HG02938 (cell line): ENCODE results near the gene GALNT18.

Source experiments
- ATAC-seq: cut with Tn5 transposase; IDR thresholded peaks from one replicate; pipeline ENCODE4 v1.9.1; 2021; ENCODE audit warnings: mild to moderate bottlenecking, moderate library complexity; ENCODE audit not compliant: unreplicated experiment

Gene GALNT18

DNA sequence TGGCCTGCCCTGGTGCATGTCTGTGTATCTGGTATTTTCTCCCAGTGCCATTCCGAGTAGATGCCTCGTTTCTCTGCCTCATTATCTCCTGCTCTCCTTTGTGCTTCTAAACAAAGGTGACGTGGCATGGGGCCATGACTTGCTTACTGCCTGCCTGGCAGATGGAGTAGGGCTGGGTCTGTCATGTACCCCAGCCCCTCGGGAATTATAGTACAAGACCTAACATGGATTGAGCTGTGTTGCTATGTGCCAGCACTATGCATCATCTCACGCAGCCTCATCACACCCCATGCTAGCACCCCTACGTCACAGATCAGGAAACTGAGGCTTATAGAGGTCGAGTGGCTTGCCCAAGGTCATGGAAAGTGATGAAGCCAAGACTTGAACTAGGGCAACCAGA, 88.1 kb downstream of the GALNT18 start:
- ATAC-seq: no peak

DNA sequence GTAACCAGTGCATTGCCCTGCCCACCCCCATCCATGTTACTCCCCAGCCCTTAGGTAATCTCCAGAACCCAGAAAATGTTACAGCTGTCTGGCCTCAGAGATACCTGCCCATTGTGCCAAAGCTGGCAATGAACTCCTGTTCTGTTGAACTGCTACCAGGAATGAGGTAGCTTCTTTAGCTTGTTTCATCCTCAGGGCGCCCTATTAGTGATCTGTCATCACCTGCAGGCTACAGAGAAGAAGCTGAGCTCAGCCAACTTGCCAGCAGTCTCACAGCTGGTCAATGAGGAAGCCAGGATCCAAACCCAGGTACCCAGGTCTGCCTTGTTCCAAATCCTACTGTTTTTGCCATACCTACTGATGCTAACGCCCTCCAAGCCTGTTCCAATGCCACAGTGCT, 88.7 kb downstream of the GALNT18 start:
- ATAC-seq: no peak

- ATAC-seq: no peak
These were observed 89.2 kb downstream of the GALNT18 start for GRCh38 chr11:11532574-11532973.

DNA sequence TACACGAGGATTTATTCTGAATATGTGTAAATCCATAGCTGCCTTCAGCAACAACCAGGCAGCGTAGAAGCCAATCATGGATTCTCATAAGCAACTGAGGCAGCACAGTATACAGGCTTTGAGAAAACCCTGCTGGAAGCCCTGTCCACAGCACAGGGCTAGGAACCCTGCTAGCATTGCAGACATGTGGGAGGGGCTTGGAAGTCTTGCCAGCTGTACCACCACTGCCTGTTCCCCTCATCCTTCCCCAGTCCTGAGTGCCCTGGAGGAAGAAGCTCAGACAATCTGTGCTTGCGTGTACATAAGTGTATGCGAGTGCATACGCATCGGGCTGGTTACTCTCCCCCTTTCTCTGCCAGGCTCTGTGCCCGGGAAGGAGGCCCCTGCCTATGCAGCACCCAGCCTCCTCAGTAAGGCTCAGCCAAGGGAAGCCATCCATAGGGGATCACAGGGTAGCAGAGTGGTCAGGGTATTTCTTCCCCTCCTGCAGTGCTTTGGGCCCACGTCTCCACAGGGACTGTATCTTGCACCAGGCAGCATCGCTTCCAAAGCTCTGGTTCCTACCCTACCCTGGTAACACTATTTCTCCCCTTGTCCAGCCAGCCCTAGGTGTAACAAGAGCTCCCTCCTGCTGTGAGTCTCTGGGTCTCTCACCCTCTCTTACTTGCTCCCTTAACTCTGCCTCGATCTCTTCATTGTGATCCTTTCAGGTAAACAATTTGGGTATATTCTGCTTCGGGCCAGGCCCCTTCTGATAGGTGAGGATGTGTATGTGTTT, 90.5 kb downstream of the GALNT18 start:
- no peak for ATAC-seq

DNA sequence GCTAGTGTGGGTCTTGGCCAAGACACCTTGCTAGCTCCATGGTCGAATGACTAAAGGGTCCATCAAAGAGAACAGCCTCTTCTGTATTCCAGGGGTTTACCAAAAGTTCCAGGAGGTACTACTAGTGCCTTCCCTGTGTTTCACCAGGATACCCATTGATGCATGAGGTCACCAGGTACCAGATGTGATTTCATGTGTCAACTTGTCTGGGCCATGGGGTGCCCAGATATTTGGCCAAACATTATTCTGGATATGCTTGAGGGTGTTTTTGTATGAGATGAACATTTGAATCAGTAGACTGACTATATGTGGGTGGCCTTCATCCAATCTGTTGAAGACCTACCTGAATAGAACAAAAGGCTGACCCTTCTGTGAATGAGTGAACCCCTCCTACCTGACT, 92.8 kb downstream of the GALNT18 start:
- no peak for ATAC-seq

- ATAC-seq: no peak
These were observed 96.5 kb downstream of the GALNT18 start for GRCh38 chr11:11525283-11525682.

- ATAC-seq: no peak
These were observed 97.3 kb downstream of the GALNT18 start for GRCh38 chr11:11524436-11525061.

DNA sequence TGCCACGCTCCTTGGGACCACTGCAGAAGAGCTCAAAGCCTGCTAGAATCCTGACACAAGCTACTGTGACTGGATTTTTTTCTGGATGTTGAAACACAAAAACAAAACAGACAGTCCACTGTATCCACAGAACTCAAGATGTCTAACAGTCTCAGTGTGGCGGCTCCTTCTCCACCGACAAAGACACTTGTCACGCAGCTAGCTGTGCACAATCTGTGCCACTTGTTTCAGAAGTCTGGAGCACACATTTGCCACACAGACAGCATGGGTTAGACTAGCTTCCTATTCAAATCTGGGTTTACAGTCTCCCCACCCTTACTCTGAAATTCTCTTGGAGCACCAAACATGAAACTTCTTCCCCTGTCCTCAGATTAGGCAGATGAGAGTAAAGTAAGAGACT, 99.2 kb downstream of the GALNT18 start:
- no peak for ATAC-seq

DNA sequence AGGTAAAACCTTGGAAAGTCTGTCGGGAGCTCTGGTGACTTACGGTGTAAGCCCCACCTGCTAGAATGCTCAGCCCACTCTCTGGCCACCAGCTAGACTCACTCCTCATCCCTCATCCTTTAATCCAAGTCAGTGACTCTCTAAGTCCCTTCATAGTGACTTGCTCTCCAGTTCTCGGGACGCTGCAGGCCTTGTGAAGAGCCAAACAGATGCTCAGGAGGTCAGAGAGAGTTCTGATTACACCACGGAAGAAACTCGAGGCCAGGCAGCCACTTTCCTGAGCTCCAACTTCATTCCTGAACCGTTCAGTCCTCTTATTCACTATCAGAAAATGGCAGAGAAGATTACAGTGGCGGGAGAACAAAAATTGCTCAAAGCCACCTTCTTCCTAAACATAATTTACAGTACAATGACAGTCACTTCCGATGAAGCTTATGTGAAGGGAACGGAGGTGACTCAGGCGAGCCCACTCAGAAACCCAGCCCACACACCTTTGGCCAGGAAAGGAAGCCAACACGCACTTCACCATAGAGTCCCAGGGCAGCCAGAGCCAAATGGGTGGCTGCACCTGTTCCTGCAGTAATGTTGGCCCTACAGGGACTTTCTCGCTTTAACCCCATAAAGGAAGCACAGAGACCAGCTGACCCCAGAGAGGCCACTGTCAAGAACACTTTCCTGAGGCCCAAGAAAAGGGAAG, 100.4 kb downstream of the GALNT18 start:
- no peak for ATAC-seq

GRCh38 chr11:11520231-11521015, 101.4 kb downstream of the GALNT18 start:
- no peak for ATAC-seq

GRCh38 chr11:11519184-11519583, 102.6 kb downstream of the GALNT18 start:
- no peak for ATAC-seq

GRCh38 chr11:11514246-11514645, 107.6 kb downstream of the GALNT18 start:
- no peak for ATAC-seq

GRCh38 chr11:11513422-11513821, 108.4 kb downstream of the GALNT18 start:
- ATAC-seq: no peak

DNA sequence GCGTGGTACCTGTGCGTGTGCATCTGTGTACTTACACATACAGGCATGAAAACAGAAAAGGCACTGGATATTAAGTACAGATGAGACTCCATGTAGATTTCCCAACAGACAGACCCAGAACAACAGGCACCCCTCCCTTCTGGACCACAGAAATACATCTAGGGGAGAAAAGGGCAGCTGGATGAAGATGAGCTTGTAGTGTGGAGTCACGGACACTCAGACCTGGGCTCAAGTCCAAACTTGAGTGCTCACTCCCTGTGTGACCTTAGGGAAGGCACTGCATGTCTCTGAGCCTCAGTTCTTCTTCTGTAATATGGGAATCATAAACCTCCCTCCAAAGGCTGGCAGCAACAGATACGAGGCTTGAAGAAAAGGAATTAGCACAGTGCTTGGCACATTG, 108.9 kb downstream of the GALNT18 start:
- no peak for ATAC-seq

DNA sequence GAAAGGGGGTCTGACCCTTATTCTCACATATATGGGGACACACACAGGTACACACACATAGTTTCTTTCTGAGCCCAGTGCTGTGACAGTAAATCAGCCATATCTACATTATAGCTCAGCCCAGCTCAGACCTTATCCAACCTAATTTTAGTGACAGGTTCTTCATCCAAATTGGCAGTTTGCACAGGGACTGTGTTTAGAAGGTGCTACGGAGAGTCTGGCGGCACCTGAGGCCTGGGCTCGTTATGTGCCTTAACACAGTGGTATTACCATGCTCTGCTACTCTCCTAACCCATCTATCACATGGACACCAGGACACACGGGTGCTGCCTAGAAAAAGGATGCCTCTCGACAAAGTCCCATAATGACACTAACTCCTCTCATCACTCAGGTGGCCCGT, 109.3 kb downstream of the GALNT18 start:
- no peak for ATAC-seq

GRCh38 chr11:11512090-11512489, 109.7 kb downstream of the GALNT18 start:
- no peak for ATAC-seq

DNA sequence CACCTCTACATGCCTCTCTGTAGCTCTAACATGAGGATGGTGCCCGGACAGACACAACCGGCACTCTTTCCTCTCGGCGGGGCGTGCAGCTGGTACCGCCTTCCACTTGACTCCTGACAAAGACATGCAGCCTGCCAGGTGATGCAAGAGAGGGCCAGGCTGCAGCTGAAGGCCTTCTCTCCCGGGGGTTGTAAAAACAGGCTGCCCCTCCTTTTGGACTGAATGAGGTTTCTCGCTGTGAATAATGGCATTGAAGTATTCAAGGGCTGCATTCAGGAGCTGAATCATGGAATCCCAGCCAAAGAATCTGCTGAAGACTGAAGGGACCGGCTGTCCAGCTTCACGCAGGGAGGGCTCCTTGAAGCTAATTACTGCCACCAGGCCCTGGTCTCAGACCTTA, 110.9 kb downstream of the GALNT18 start:
- ATAC-seq: no peak

DNA sequence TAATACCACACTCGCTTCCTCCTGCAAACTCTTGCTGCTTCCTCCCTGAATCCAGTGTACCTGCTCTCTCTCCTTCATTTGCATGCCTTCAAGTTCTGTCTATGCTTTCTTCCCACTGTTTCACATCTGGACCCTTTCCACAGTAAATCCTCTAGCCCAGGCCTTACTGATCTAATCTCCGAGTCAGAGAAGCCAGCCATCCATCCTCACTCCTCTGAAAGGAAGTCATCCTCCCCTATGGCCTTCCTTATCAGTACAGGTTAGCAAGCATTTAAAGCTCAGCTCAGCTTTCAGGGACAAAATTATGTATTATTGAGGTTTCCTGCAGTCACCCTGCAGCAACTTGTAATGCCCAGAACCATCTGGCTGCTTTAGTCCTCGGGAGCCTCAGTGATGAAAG, 116.1 kb downstream of the GALNT18 start:
- ATAC-seq: no peak

GRCh38 chr11:11505190-11505589, 116.6 kb downstream of the GALNT18 start:
- no peak for ATAC-seq

DNA sequence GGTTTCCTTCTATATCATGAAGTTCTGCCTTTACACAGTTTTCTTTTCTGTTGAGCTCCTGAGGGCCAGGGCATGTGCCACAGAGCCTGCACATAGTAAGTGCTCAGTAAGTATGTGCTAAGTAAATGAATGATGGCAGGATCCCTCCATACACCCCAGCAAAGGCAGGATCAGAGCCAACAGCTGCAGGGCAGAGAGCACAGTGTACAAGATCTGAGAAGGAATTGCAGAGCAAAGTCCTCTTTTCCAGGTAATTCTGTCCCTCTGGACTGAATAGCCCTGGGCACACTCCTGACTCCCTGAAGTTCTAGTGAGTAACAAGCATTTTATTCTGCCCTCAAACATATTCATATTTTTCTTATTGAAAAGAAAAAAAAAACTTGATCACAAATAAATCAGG, 117.7 kb downstream of the GALNT18 start:
- no peak for ATAC-seq

DNA sequence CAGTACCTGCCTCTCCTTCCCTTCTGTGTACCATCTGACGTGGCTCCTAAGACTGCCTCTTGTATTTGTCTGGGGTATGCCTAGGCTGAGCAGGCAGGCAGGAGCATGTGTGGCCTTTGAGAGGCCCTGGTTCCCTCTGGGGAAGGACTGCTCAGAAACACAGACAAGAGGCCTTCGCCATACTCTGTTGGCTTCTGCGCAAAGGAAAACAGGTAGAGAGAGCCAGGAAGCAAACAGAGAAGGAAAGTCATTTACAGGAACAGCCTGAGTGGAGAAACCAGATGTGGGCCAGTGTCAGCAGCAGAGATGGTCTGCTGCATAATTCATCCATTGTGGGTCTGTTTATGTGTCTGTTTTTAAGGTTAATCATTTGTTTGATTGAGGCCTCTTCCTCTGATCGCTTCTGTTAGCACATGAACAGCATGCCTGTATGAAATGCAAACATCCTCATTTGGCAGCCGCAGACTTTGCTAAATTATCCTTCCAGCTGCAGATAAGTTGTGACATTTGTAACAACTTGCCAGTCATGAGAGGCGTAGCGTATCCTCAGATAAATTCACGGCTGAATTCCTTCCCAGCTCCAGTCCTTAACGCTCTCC, 119.4 kb downstream of the GALNT18 start:
- no peak for ATAC-seq
